HG03095 (cell line): ENCODE measurements around the gene PLOD2.

Source experiments
- ATAC-seq: cut with Tn5 transposase; IDR thresholded peaks from one replicate; pipeline ENCODE4 v1.9.1; 2021; ENCODE audit warnings: moderate library complexity; ENCODE audit not compliant: unreplicated experiment

The PLOD2 gene

GRCh38 chr3:146160964-146161662 lies at the start of gene PLOD2:
TSS of gene PLOD2 (minus strand) at chr3:146161184. CDS start at chr3:146160989, 195 bp downstream.
- no peak for ATAC-seq

GRCh38 chr3:146209371-146209770 lies 48.4 kb upstream of the PLOD2 start:
- ATAC-seq: no peak

DNA sequence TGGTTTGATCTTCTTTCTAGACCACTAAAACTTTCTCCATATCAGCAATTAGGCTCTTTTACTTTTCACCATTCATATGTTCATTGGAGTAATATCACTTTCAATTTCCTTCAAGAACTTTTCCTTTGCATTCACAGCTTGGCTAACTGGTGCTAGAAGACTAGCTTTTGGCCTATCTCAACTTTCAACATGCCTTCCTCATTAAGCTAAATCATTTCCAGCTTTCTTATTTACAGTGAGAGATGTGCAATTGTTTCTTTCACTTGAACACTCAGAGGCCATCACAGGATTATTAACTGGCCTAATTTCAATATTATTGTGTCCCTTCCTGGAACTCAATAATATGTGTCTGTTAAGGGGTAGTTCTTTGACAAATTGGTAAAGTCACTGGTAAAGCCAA lies 42.8 kb upstream of the PLOD2 start:
- no peak for ATAC-seq

- ATAC-seq: no peak
Observed at GRCh38 chr3:146200461-146201220, 39.7 kb upstream of the PLOD2 start.

GRCh38 chr3:146199762-146200161 lies 38.8 kb upstream of the PLOD2 start:
- ATAC-seq: no peak

- ATAC-seq: no peak
Observed at GRCh38 chr3:146196789-146197188, 35.8 kb upstream of the PLOD2 start.

- ATAC-seq: no peak
Observed at GRCh38 chr3:146195605-146196004, 34.6 kb upstream of the PLOD2 start.

DNA sequence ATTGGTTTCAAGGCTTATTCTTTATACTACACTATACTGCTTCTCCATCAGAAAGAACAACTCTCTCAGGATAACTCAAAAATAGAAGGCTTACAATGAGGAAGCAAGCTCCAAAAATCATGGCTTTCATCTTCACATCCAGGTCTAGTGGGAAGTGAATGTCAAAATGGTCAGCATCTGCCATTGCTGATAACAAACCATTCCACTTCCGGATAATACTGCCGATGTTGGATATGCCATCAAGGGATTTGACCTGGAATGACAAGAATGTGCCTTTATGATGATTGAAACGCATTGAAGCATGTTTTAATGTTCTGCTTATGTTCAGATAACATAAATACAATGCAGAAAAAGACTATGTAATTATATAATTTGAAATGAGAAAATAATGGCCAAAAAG lies 34.0 kb upstream of the PLOD2 start:
- ATAC-seq: no peak

GRCh38 chr3:146191051-146191450 lies 30.1 kb upstream of the PLOD2 start:
- no peak for ATAC-seq

- peak; percentile 96 for ATAC-seq
Observed at GRCh38 chr3:146189519-146190173, 28.7 kb upstream of the PLOD2 start.

DNA sequence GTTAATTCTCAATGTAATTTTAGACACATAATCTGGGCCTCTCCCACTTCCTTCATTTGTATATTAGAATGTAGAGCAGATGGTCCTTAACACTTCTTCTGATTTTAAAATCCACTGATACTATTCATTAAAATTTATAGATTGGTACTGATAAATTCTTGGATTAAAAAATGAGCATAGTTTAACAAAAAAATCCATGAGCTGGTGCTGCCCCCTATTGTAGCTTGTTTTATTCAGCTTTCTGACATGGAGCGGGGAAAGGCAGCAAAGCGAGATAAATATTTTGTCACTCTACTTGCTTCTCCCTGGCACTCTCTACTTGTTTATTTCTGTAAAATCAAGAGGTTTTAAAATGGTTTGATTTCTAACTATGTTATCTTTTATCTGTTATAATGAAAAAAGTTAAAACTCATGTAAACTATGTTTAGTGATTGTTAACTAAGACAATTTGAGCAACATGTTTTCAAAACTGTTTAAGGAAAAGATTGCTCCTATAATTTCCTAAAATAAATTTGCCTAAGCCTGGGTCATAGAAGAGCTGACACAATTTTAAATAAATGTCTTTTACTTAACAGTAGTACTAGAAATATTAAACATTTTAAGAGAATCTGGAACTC lies 26.5 kb upstream of the PLOD2 start:
- no peak for ATAC-seq

DNA sequence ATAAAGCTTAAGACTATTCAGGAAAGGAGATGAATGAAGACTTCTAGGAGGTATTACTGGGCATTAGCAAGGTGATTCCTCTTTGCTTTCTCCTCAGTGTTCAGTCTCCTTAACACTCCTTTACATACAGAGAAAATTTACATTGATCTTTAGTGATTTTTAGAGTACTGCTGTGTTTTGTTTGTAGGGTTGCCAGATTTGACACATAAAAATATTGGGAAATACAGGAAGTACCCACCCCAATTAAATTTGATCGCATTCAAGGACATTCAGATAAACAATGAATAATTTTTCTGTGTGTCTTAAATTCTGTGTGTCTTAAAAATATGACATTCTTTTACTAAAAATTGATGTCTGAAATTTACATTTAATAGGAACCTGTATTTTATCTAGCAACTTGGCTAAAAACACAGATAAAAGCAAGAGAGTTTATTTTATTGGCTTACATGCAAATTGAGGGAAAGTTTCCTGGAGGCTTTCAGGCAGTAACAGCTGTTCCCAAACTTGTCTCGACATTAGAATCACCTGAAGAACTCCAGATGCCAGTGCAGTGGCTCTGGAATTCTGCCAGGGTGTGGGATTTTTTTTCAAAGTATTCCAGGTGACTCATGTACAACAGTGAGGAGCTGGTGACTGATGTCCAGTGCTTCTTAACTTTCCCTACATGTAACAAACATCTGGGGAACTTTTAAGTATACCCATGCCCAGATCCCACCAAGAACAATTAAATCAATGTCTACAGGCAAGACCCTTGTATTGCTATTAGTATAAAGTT lies 23.4 kb upstream of the PLOD2 start:
- ATAC-seq: no peak

GRCh38 chr3:146181216-146181615 lies 20.2 kb upstream of the PLOD2 start:
- ATAC-seq: no peak

- ATAC-seq: no peak
Observed at GRCh38 chr3:146180376-146180775, 19.4 kb upstream of the PLOD2 start.

DNA sequence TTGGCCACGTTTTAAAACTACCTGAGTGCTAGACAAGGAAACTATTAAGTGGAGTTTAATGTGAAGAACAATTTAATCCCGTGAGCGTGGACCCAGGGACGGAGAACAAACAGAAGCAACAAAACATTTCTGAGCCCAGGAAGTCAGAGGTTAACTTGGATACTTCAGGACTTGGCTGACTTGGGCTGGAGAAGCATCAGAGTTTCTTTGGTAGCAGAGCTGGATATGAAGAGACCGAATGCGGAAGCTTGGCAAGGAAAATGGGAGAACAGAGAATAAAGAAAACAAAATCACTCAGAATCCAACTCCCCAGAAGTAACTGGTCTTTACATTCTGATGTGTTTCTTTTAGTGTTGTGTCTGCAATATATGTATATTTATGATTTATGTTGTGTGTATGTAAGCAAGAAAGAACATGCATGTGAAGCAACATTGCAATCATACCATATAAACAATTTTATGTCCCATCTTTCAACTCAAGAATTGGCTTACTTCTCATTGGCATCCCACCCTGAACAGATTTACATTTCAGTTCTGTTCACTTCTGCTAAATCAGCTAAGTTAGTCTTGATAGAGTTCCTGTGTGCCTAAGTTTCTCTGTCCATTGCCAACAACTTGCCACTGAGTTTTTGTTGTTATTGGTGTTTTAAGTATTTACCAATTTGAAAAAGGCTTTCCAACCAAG lies 17.2 kb upstream of the PLOD2 start:
- no peak for ATAC-seq

GRCh38 chr3:146177519-146177918 lies 16.5 kb upstream of the PLOD2 start:
- ATAC-seq: no peak

DNA sequence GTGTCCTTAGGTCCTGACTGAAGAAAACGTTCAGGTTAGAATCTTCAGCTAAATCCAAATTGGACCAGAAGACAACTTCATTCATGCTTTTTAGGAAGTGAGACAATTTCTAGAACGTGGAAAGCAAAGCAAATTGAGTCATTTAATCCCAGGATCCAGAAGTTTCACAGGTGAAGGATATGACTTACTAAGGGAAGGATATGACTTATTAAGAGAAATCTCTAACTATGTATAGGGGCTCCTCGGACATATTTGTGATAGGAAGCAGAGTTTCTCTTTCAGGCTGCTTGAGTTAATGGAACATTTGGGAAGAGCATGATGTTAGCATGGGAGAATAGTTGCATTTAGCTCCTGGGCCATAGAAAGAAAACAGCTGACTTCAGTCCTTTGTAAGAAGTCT lies 16.1 kb upstream of the PLOD2 start:
- ATAC-seq: no peak

GRCh38 chr3:146172586-146172985 lies 11.6 kb upstream of the PLOD2 start:
- no peak for ATAC-seq

- no peak for ATAC-seq
Observed at GRCh38 chr3:146170591-146170990, 9.6 kb upstream of the PLOD2 start.

GRCh38 chr3:146169891-146170290 lies 8.9 kb upstream of the PLOD2 start:
- ATAC-seq: no peak
